B cell (primary cell): ENCODE data around the gene CCDC88C. TPM values are rescaled to one million over a fixed set of nuclear protein-coding genes. Genes with fewer than 3 reads are reported as not detected.

Source experiments
- ATAC-seq: fragments of 200-7000 bp; cut with Tn5 transposase; one replicate; pipeline ENCODE4 v1.10.0; 2021; ENCODE audit warnings: low read depth, mild to moderate bottlenecking, moderate number of reproducible peaks, moderate library complexity
- CTCF ChIA-PET: fragments of 350-600 bp; sonication (Branson Sonifier 250); formaldehyde crosslinking; loops from one replicate; lab custom pipeline; 2021; ENCODE audit warnings: antibody characterized with exemption, inconsistent platforms; lab: Charles Lee
- POLR2A ChIA-PET: fragments of 350-600 bp; sonication (Branson Sonifier 250); formaldehyde crosslinking; loops from one replicate; lab custom pipeline; 2021; ENCODE audit warnings: antibody characterized with exemption; lab: Charles Lee
- DNase-seq: peaks from one replicate; pipeline ENCODE4 v3.0.0; 2013
- H2AFZ ChIP-seq: 2 replicates; pipeline ENCODE4 v1.6.1; 2012; ENCODE audit warnings: mild to moderate bottlenecking, low read depth, low read length; ENCODE audit not compliant: insufficient read depth, poor library complexity, severe bottlenecking
- H3K27ac ChIP-seq, 2 donors: 1 replicate in 1 of 2; 2 replicates in 1 of 2; pipeline ENCODE4 v1.5.1; 2012 to 2013; ENCODE audit warnings: low read length in 2 of 2, mild to moderate bottlenecking in 2 of 2, moderate library complexity in 1 of 2
- H3K27me3 ChIP-seq, 4 experiments: fragments of 200-600 bp in 1 of 4; sonication (generic) in 1 of 4; replicated peaks in 1 of 4; 1 replicate in 2 of 4; 2 replicates in 2 of 4; pipeline versions ENCODE4 v1.6.1 to v1.7.0; 2013 to 2016; ENCODE audit warnings: low read length in 3 of 4, mild to moderate bottlenecking in 2 of 4, mixed read lengths in 1 of 4, moderate library complexity in 1 of 4; ENCODE audit not compliant: insufficient read depth in 4 of 4, control insufficient read depth in 3 of 4; ENCODE audit errors: control extremely low read depth in 1 of 4
- H3K36me3 ChIP-seq, 2 experiments: replicated peaks in 1 of 2; 1 replicate in 1 of 2; 2 replicates in 1 of 2; pipeline versions ENCODE4 v1.6.1 to v1.7.1; 2013; ENCODE audit warnings: low read length in 1 of 2; ENCODE audit not compliant: insufficient read depth in 2 of 2, control insufficient read depth in 1 of 2; ENCODE audit errors: control extremely low read depth in 1 of 2, extremely low read depth in 1 of 2
- H3K4me1 ChIP-seq, 2 donors: fragments of 200-600 bp in 1 of 2; sonication (generic) in 1 of 2; 1 replicate in 1 of 2; 2 replicates in 1 of 2; pipeline versions ENCODE4 v1.5.1 to v1.6.1; 2013 to 2017; ENCODE audit warnings: low read length in 2 of 2; ENCODE audit not compliant: control insufficient read depth in 2 of 2, insufficient read depth in 2 of 2
- H3K4me2 ChIP-seq: replicated peaks from 2 replicates; pipeline ENCODE3; 2012; ENCODE audit warnings: mild to moderate bottlenecking, low read depth, low read length; ENCODE audit not compliant: poor library complexity, severe bottlenecking
- H3K4me3 ChIP-seq, 5 experiments: fragments of 200-600 bp in 1 of 5; sonication (generic) in 1 of 5; 1 replicate in 3 of 5; 2 replicates in 2 of 5; pipeline versions ENCODE4 v1.5.1 to v1.7.0; 2011 to 2016; ENCODE audit warnings: low read length in 4 of 5, mild to moderate bottlenecking in 4 of 5, low read depth in 2 of 5, control low read depth in 1 of 5, moderate library complexity in 1 of 5; ENCODE audit not compliant: insufficient read depth in 1 of 5; ENCODE audit errors: control extremely low read depth in 1 of 5, extremely low read depth in 1 of 5
- H3K79me2 ChIP-seq: fragments of 200-600 bp; sonication (generic); one replicate; pipeline ENCODE4 v1.6.0; 2016; ENCODE audit warnings: low read length; ENCODE audit not compliant: control insufficient read depth, insufficient read depth
- H3K9ac ChIP-seq: fragments of 200-600 bp; sonication (generic); 2 replicates; pipeline ENCODE4 v1.6.1; 2017; ENCODE audit warnings: mild to moderate bottlenecking, low read length, moderate library complexity
- H3K9me3 ChIP-seq, 3 donors: one replicate each; pipeline versions ENCODE4 v1.6.1 to v1.7.1; 2013; ENCODE audit warnings: low read length in 2 of 3; ENCODE audit not compliant: control insufficient read depth in 2 of 3, insufficient read depth in 1 of 3; ENCODE audit errors: control extremely low read depth in 1 of 3
- H4K20me1 ChIP-seq: 2 replicates; pipeline ENCODE4 v1.6.0; 2012; ENCODE audit warnings: mild to moderate bottlenecking, low read length; ENCODE audit not compliant: insufficient read depth, control insufficient read depth, poor library complexity, severe bottlenecking
- H3K27ac Mint-ChIP-seq: one replicate; pipeline ENCODE4 v1.8.0; 2021; ENCODE audit warnings: mixed read lengths
- H3K27me3 Mint-ChIP-seq: one replicate; pipeline ENCODE4 v1.8.0; 2021; ENCODE audit warnings: mixed read lengths
- H3K4me1 Mint-ChIP-seq: one replicate; pipeline ENCODE4 v1.8.0; 2021; ENCODE audit warnings: mixed read lengths
- H3K4me3 Mint-ChIP-seq: one replicate; pipeline ENCODE4 v1.8.0; 2021; ENCODE audit warnings: mixed read lengths
- H3K9me3 Mint-ChIP-seq: one replicate; pipeline ENCODE4 v1.8.0; 2022; ENCODE audit warnings: mixed read lengths; ENCODE audit not compliant: insufficient read depth
- CTCF ChIP-seq: fragments of 200-600 bp; IDR thresholded peaks from one replicate; pipeline ENCODE4 v1.8.0; 2022; ENCODE audit warnings: antibody characterized with exemption, mild to moderate bottlenecking
- EZH2 ChIP-seq: IDR thresholded peaks from 2 replicates; pipeline ENCODE4 v1.6.1; 2012; ENCODE audit warnings: borderline replicate concordance, low read depth, mild to moderate bottlenecking, moderate library complexity, low read length; ENCODE audit not compliant: insufficient read depth, poor library complexity, severe bottlenecking
- WGBS: methylation state at CpG from one replicate; pipeline ENCODE4 v1.1.5; 2013; ENCODE audit warnings: missing lambda C conversion rate; ENCODE audit not compliant: insufficient coverage; 5-methylcytosine and 5-hydroxymethylcytosine counted together
- intact Hi-C: fragments of 100-400 bp; cut with micrococcal nuclease; formaldehyde crosslinking; loops from one replicate; pipeline ENCODE4 v1.10.0; 2022
- polyA plus RNA-seq: library from polyadenylated mRNA; depleted of rRNA; stranded (reverse); fragments of >200 nt; gene quantifications from 2 replicates; pipeline ENCODE4 v1.2.3, GENCODE V29; 2012
- total RNA-seq, 2 donors: library from RNA; stranded (reverse); fragments of 120-200 nt in 1 of 2; gene quantifications; 1 replicate in 1 of 2; 2 replicates in 1 of 2; pipeline versions ENCODE4 v1.2.3 to v1.2.4, GENCODE V29; 2013 to 2022

The CCDC88C gene
- total and polyA plus RNA-seq, 2 donors (not counting 1 experiment from before 2014, with no cell fraction given): 98.7 to 181 TPM

- Histone ChIP-seq H3K4me3 (no peak overlapping the region), H3K27me3 (no peaks in the 10 kb centered on the region), H3K9ac (no peak overlapping the region), H3K27ac (no peak overlapping the region), H3K4me1 (peaks cover 9 to 13% of the 10 kb centered on the region in 2 donors), H3K4me2 (no peak overlapping the region), H4K20me1 (no peaks in the 10 kb centered on the region), H2AFZ (no peak overlapping the region), H3K79me2 (no peaks in the 10 kb centered on the region), H3K36me3 (no peaks in the 10 kb centered on the region), H3K9me3 (peaks cover 0 to 4% (median 0%) of the 10 kb centered on the region in 3 donors)
- H3K9me3 Mint-ChIP-seq: peaks cover 2% of the 10 kb centered on the region
- DNase-seq (no peak), ATAC-seq (no peak)
- H3K4me3 Mint-ChIP-seq: no peak overlapping the region
- no peaks in the 10 kb centered on the region for H3K27me3 Mint-ChIP-seq
- intact Hi-C loops: no loop called here
- no peak overlapping the region for H3K27ac Mint-ChIP-seq
- ChIA-PET CTCF (no interaction called here), POLR2A (no interaction called here)
- TF ChIP-seq CTCF (no peak), EZH2 (no peak)
- H3K4me1 Mint-ChIP-seq: peaks cover 20% of the 10 kb centered on the region
- WGBS: 73% methylated on average over 16 of the region's 16 CpGs
Measured at GRCh38 chr14:91258011-91258618, 159.5 kb downstream of the CCDC88C start.

- ChIA-PET CTCF (no interaction called here), POLR2A (no interaction called here)
- intact Hi-C loops: no loop called here
- Histone ChIP-seq H3K4me3 (no peak overlapping the region), H4K20me1 (no peaks in the 10 kb centered on the region), H3K36me3 (no peaks in the 10 kb centered on the region), H3K4me2 (no peak overlapping the region), H3K27ac (no peak overlapping the region), H3K4me1 (peaks cover 15 to 19% of the 10 kb centered on the region in 2 donors), H3K9ac (no peak overlapping the region), H3K27me3 (no peaks in the 10 kb centered on the region), H2AFZ (no peak overlapping the region), H3K79me2 (no peaks in the 10 kb centered on the region), H3K9me3 (peaks cover 0 to 4% (median 0%) of the 10 kb centered on the region in 3 donors)
- peaks cover 2% of the 10 kb centered on the region for H3K9me3 Mint-ChIP-seq
- DNase-seq (no peak), ATAC-seq (no peak)
- WGBS: 18% methylated on average over 6 of the region's 8 CpGs
- H3K4me3 Mint-ChIP-seq: no peak overlapping the region
- peaks cover 23% of the 10 kb centered on the region for H3K4me1 Mint-ChIP-seq
- no peak for TF ChIP-seq EZH2
- TF ChIP-seq CTCF: no peak
- H3K27me3 Mint-ChIP-seq: no peaks in the 10 kb centered on the region
- H3K27ac Mint-ChIP-seq: no peak overlapping the region
Measured at GRCh38 chr14:91257328-91258010, 160.2 kb downstream of the CCDC88C start.
